Suprapubic skin (tissue), 4 donors: ENCODE results near the gene ACTC1.

Experiments
- EP300 ChIP-seq: sonication (generic); formaldehyde crosslinking; IDR thresholded peaks from one replicate; pipeline ENCODE4 v1.6.1; 2017; ENCODE audit warnings: antibody characterized with exemption
- POLR2A ChIP-seq, 2 donors: fragments of 450-650 bp; IDR thresholded peaks; one replicate each; pipeline ENCODE4 v1.6.1; 2017; ENCODE audit warnings: antibody characterized with exemption in 2 of 2, mild to moderate bottlenecking in 2 of 2, moderate library complexity in 2 of 2
- POLR2AphosphoS5 ChIP-seq, 3 donors: sonication (generic); formaldehyde crosslinking; IDR thresholded peaks; one replicate each; pipeline ENCODE4 v1.6.1; 2017; ENCODE audit warnings: antibody characterized with exemption in 3 of 3
- TF ChIP-seq, protein P1 (sequence below), 2 donors: fragments of 200-600 bp in 1 of 2; fragments of 450-650 bp in 1 of 2; sonication (generic) in 1 of 2; IDR thresholded peaks; one replicate each; pipeline ENCODE4 v1.5.1; 2016 to 2019; ENCODE audit warnings: antibody characterized with exemption in 2 of 2, mild to moderate bottlenecking in 1 of 2, moderate library complexity in 1 of 2

GRCh38 chr15:34815836-34816235 lies 20.5 kb upstream of the ACTC1 start:
- TF ChIP-seq EP300 (no peak), POLR2A (IDR thresholded peaks at IDR 0.05) (no peak), POLR2AphosphoS5 (IDR thresholded peaks at IDR 0.05) (no peak)
- TF ChIP-seq, protein P1, sequence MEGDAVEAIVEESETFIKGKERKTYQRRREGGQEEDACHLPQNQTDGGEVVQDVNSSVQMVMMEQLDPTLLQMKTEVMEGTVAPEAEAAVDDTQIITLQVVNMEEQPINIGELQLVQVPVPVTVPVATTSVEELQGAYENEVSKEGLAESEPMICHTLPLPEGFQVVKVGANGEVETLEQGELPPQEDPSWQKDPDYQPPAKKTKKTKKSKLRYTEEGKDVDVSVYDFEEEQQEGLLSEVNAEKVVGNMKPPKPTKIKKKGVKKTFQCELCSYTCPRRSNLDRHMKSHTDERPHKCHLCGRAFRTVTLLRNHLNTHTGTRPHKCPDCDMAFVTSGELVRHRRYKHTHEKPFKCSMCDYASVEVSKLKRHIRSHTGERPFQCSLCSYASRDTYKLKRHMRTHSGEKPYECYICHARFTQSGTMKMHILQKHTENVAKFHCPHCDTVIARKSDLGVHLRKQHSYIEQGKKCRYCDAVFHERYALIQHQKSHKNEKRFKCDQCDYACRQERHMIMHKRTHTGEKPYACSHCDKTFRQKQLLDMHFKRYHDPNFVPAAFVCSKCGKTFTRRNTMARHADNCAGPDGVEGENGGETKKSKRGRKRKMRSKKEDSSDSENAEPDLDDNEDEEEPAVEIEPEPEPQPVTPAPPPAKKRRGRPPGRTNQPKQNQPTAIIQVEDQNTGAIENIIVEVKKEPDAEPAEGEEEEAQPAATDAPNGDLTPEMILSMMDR (IDR thresholded peaks at IDR 0.05), result no peak
